ENCODE data around the gene AGAP2.

AGAP2 gene

GRCh38 chr12:57769594-57769993, 31.1 kb upstream of the AGAP2 start:
- TF ChIP-seq POLR2AphosphoS5 (IDR thresholded peaks at IDR 0.05; ENCODE audit: low read depth, low read length) = no peak
- no peak for TF ChIP-seq TAF1 (IDR thresholded peaks at IDR 0.05; ENCODE audit: borderline replicate concordance, insufficient read depth, low read length)
- TF ChIP-seq, protein P1, sequence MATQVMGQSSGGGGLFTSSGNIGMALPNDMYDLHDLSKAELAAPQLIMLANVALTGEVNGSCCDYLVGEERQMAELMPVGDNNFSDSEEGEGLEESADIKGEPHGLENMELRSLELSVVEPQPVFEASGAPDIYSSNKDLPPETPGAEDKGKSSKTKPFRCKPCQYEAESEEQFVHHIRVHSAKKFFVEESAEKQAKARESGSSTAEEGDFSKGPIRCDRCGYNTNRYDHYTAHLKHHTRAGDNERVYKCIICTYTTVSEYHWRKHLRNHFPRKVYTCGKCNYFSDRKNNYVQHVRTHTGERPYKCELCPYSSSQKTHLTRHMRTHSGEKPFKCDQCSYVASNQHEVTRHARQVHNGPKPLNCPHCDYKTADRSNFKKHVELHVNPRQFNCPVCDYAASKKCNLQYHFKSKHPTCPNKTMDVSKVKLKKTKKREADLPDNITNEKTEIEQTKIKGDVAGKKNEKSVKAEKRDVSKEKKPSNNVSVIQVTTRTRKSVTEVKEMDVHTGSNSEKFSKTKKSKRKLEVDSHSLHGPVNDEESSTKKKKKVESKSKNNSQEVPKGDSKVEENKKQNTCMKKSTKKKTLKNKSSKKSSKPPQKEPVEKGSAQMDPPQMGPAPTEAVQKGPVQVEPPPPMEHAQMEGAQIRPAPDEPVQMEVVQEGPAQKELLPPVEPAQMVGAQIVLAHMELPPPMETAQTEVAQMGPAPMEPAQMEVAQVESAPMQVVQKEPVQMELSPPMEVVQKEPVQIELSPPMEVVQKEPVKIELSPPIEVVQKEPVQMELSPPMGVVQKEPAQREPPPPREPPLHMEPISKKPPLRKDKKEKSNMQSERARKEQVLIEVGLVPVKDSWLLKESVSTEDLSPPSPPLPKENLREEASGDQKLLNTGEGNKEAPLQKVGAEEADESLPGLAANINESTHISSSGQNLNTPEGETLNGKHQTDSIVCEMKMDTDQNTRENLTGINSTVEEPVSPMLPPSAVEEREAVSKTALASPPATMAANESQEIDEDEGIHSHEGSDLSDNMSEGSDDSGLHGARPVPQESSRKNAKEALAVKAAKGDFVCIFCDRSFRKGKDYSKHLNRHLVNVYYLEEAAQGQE (IDR thresholded peaks at IDR 0.05; ENCODE audit: insufficient read depth in 1 of 2, low read depth in 2 of 2, low read length in 2 of 2) = no peak
- no peak for TF ChIP-seq SIN3A (IDR thresholded peaks at IDR 0.05; ENCODE audit: borderline replicate concordance, insufficient read depth, low read length)
- no peak for TF ChIP-seq FOXP2 (optimal IDR thresholded peaks at IDR 0.05; ENCODE audit: borderline replicate concordance, extremely low read depth, extremely low read length, insufficient read depth)

DNA sequence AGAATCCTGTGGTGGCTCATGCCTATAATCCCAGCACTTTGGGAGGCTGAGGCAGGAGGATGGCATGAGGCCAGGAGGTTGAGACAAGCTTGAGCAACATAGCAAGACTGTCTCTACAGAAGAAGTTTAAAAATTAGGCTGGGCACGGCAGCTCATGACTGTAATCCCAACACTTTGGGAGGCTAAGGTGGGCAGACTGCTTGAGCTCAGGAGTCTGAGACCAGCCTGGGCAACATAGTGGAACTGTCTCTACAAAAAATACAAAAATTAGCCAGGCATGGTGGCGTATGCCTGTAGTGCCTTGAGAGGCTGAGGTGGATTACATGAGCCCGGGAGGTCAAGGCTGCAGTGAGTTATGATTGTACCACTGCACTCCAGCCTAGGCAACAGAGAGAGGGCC, 29.3 kb upstream of the AGAP2 start:
- no peak for TF ChIP-seq TAF1 (IDR thresholded peaks at IDR 0.05; ENCODE audit: borderline replicate concordance, insufficient read depth, low read length)
- no peak for TF ChIP-seq POLR2AphosphoS5 (IDR thresholded peaks at IDR 0.05; ENCODE audit: low read depth, low read length)

- TF ChIP-seq SIN3A (IDR thresholded peaks at IDR 0.05; ENCODE audit: borderline replicate concordance, insufficient read depth, low read length) (no peak), POLR2AphosphoS5 (IDR thresholded peaks at IDR 0.05; ENCODE audit: low read depth, low read length) (no peak), TAF1 (IDR thresholded peaks at IDR 0.05; ENCODE audit: borderline replicate concordance, insufficient read depth, low read length) (no peak), FOXP2 (optimal IDR thresholded peaks at IDR 0.05; ENCODE audit: borderline replicate concordance, extremely low read depth, extremely low read length, insufficient read depth) (no peak)
- TF ChIP-seq, protein P1 (IDR thresholded peaks at IDR 0.05; ENCODE audit: insufficient read depth in 1 of 2, low read depth in 2 of 2, low read length in 2 of 2) = no peak
Measured at GRCh38 chr12:57767305-57767698, 28.8 kb upstream of the AGAP2 start.

- TF ChIP-seq, protein P1 (IDR thresholded peaks at IDR 0.05; ENCODE audit: insufficient read depth in 1 of 2, low read depth in 2 of 2, low read length in 2 of 2) = no peak
- TF ChIP-seq POLR2AphosphoS5 (IDR thresholded peaks at IDR 0.05; ENCODE audit: low read depth, low read length) = 0 out of 2 replicates have a peak, but pooled peaks have one; percentile 15
Measured at GRCh38 chr12:57766464-57767304, 28.1 kb upstream of the AGAP2 start, which contains the start of gene CYP27B1. CYP27B1 (minus strand) TSS chr12:57767078; CDS start chr12:57767041, 37 bp downstream.

DNA sequence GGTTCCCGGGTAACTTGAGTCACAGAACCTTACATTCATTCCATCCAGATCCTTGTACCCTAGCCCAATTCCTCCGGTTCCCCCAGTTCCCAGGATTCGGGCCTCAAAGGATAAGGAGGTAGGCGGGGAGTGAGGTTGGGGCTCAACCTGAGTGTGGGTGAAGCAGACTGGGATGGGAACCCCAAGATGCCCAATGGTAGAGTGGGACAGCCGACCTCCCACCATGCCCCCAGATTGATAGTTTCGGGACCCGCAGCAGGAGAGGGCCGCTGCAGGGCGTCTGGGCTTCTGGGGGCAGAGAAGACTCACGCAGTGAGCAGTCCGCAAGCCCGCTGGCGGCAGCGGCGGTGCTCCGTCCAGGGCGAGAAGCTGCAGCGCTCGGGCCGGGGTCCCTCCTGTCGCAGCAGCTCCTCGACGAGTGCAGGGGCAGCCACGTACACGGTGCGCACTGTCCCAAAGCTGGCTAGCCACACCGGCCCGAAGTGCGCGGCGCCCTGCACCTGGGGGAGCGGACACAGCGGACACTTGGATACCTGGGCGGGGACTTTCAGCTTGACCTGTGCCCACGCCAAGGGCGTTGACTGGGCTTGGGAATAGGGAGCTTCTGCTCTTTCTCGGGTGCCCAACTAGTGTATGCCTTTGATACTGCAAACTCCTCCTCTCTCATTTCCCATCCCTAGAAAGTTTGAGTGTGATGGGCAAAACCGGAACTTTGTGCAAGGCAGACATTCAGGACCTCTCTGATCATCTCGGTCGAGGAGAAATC, 27.3 kb upstream of the AGAP2 start:
- no peak for TF ChIP-seq TAF1 (IDR thresholded peaks at IDR 0.05; ENCODE audit: borderline replicate concordance, insufficient read depth, low read length)
- TF ChIP-seq, protein P1 (IDR thresholded peaks at IDR 0.05; ENCODE audit: insufficient read depth in 1 of 2, low read depth in 2 of 2, low read length in 2 of 2) = no peak
- TF ChIP-seq SIN3A (IDR thresholded peaks at IDR 0.05; ENCODE audit: borderline replicate concordance, insufficient read depth, low read length) = no peak
- TF ChIP-seq FOXP2 (optimal IDR thresholded peaks at IDR 0.05; ENCODE audit: borderline replicate concordance, extremely low read depth, extremely low read length, insufficient read depth) = no peak
- no peak for TF ChIP-seq POLR2AphosphoS5 (IDR thresholded peaks at IDR 0.05; ENCODE audit: low read depth, low read length)
